ENCODE measurements around the gene MAN2A2.

- TF ChIP-seq CTCF (IDR thresholded peaks at IDR 0.05; ENCODE audit: low read length), result no peak
- TF ChIP-seq EZH2 (IDR thresholded peaks at IDR 0.05; ENCODE audit: borderline replicate concordance, low read length), result no peak
These were observed 21.3 kb downstream of the MAN2A2 start for GRCh38 chr15:90924375-90924774.

Measured in OCI-LY1 (cell line).